Mesenchymal stem cell (in vitro differentiated cells and primary cell): ENCODE results near the gene TRMT61A.
A peak's percentile ranks its signal among the peaks of the same experiment; 100 is the strongest.

Experiments used
- DNase-seq: peaks from one replicate; pipeline ENCODE4 v3.0.0-alpha.2; 2013
- H2AFZ ChIP-seq: one replicate; pipeline ENCODE4 v1.6.1; 2013; ENCODE audit warnings: low read depth, mild to moderate bottlenecking, control low read depth, inconsistent platforms, low read length, moderate library complexity
- H2AK5ac ChIP-seq: 2 replicates; pipeline ENCODE4 v1.6.1; 2013; ENCODE audit warnings: low read length, moderate library complexity, mild to moderate bottlenecking, inconsistent platforms; ENCODE audit not compliant: severe bottlenecking
- H2BK120ac ChIP-seq: one replicate; pipeline ENCODE4 v1.6.1; 2013; ENCODE audit warnings: low read depth, mild to moderate bottlenecking, inconsistent platforms, low read length, moderate library complexity
- H2BK12ac ChIP-seq, 2 experiments: one replicate each; pipeline ENCODE4 v1.6.1; 2013; ENCODE audit warnings: inconsistent platforms in 2 of 2, low read length in 2 of 2, mild to moderate bottlenecking in 2 of 2, moderate library complexity in 2 of 2, control low read depth in 1 of 2
- H2BK15ac ChIP-seq: one replicate; pipeline ENCODE4 v1.6.1; 2013; ENCODE audit warnings: mild to moderate bottlenecking, low read depth, inconsistent platforms; ENCODE audit not compliant: poor library complexity, severe bottlenecking
- H2BK5ac ChIP-seq: 2 replicates; pipeline ENCODE4 v1.6.1; 2013; ENCODE audit warnings: low read depth, mild to moderate bottlenecking, low read length, control low read depth, inconsistent platforms; ENCODE audit not compliant: poor library complexity, severe bottlenecking
- H3K14ac ChIP-seq, 2 experiments: one replicate each; pipeline ENCODE4 v1.6.1; 2013; ENCODE audit warnings: inconsistent platforms in 2 of 2, low read length in 2 of 2, control low read depth in 1 of 2, mild to moderate bottlenecking in 1 of 2, moderate library complexity in 1 of 2
- H3K18ac ChIP-seq, 2 experiments: one replicate each; pipeline ENCODE4 v1.6.1; 2013; ENCODE audit warnings: inconsistent platforms in 2 of 2, low read length in 2 of 2, control low read depth in 1 of 2, low read depth in 1 of 2, mild to moderate bottlenecking in 1 of 2
- H3K23ac ChIP-seq, 2 experiments: one replicate each; pipeline ENCODE4 v1.6.1; 2013; ENCODE audit warnings: inconsistent platforms in 2 of 2, low read length in 2 of 2, mild to moderate bottlenecking in 2 of 2, moderate library complexity in 2 of 2, control low read depth in 1 of 2
- H3K27ac ChIP-seq: 2 replicates; pipeline ENCODE4 v1.5.1; 2013; ENCODE audit warnings: mild to moderate bottlenecking, moderate library complexity, low read length, control low read depth, inconsistent platforms; ENCODE audit not compliant: poor library complexity, severe bottlenecking
- H3K27me3 ChIP-seq, 2 experiments: 2 replicates each; pipeline versions ENCODE4 v1.6.1 to v1.7.0; 2013; ENCODE audit warnings: low read length in 2 of 2, mild to moderate bottlenecking in 2 of 2, moderate library complexity in 2 of 2, control low read depth in 1 of 2, inconsistent platforms in 1 of 2; ENCODE audit not compliant: control insufficient read depth in 1 of 2, insufficient read depth in 1 of 2
- H3K36me3 ChIP-seq, 2 experiments: 2 replicates each; pipeline versions ENCODE4 v1.6.1 to v1.7.0; 2013; ENCODE audit warnings: low read length in 2 of 2, control low read depth in 1 of 2, inconsistent platforms in 1 of 2, low read depth in 1 of 2, mild to moderate bottlenecking in 1 of 2; ENCODE audit not compliant: insufficient read depth in 2 of 2, control insufficient read depth in 1 of 2
- H3K4ac ChIP-seq, 2 experiments: one replicate each; pipeline ENCODE4 v1.6.1; 2013; ENCODE audit warnings: inconsistent platforms in 2 of 2, low read length in 2 of 2, mild to moderate bottlenecking in 2 of 2, moderate library complexity in 2 of 2, control low read depth in 1 of 2, low read depth in 1 of 2
- H3K4me1 ChIP-seq: 2 replicates; pipeline ENCODE4 v1.6.1; 2013; ENCODE audit warnings: low read depth, low read length, control low read depth; ENCODE audit not compliant: control insufficient read depth, insufficient read depth
- H3K4me2 ChIP-seq: 2 replicates; pipeline ENCODE4 v1.6.1; 2013; ENCODE audit warnings: low read length, mild to moderate bottlenecking, inconsistent platforms; ENCODE audit not compliant: poor library complexity, severe bottlenecking
- H3K4me3 ChIP-seq, 2 experiments: 2 replicates each; pipeline versions ENCODE4 v1.5.1 to v1.7.0; 2013; ENCODE audit warnings: low read length in 2 of 2, mild to moderate bottlenecking in 2 of 2, control low read depth in 1 of 2, low read depth in 1 of 2; ENCODE audit not compliant: insufficient read depth in 1 of 2
- H3K79me1 ChIP-seq: replicated peaks from 2 replicates; pipeline ENCODE4 v1.6.1; 2013; ENCODE audit warnings: mild to moderate bottlenecking, control low read depth, low read length, inconsistent platforms; ENCODE audit not compliant: poor library complexity, severe bottlenecking
- H3K9ac ChIP-seq: 2 replicates; pipeline ENCODE4 v1.7.0; 2013; ENCODE audit warnings: mild to moderate bottlenecking, low read length, moderate library complexity
- H3K9me3 ChIP-seq: 2 replicates; pipeline ENCODE4 v1.7.0; 2013; ENCODE audit warnings: mild to moderate bottlenecking, low read length; ENCODE audit not compliant: control insufficient read depth
- H4K8ac ChIP-seq: one replicate; pipeline ENCODE4 v1.6.1; 2013; ENCODE audit warnings: inconsistent platforms, mild to moderate bottlenecking, low read length, moderate library complexity
- H4K91ac ChIP-seq: one replicate; pipeline ENCODE4 v1.6.1; 2013; ENCODE audit warnings: mild to moderate bottlenecking, low read length, inconsistent platforms
- WGBS: methylation state at CpG from one replicate; pipeline ENCODE4 v1.1.7; 2013; ENCODE audit warnings: mixed read lengths; 5-methylcytosine and 5-hydroxymethylcytosine counted together

The TRMT61A gene

GRCh38 chr14:103563226-103563620 is 34.2 kb downstream of the TRMT61A start:
- peaks cover 9% of the 10 kb centered on the region for H3K4me1 ChIP-seq
- H3K4ac ChIP-seq: peak overlapping the region in 1 of 2 experiments; percentile 94
- peaks cover 3% of the 10 kb centered on the region for H3K79me1 ChIP-seq
- H3K23ac ChIP-seq: no peak overlapping the region
- H3K14ac ChIP-seq: no peak overlapping the region
- H2BK120ac ChIP-seq: peak overlapping the region; percentile 68
- WGBS: 5% methylated on average over 20 of the region's 22 CpGs
- peak overlapping the region; percentile 74 for H3K4me2 ChIP-seq
- peak overlapping the region in 1 of 2 experiments; percentile 24 for H2BK12ac ChIP-seq
- H2AK5ac ChIP-seq: no peak overlapping the region
- peak overlapping the region; percentile 33 for H3K27ac ChIP-seq
- no peak overlapping the region for H4K8ac ChIP-seq
- H4K91ac ChIP-seq: no peak overlapping the region
- H2AFZ ChIP-seq: peak overlapping the region; percentile 91
- H2BK15ac ChIP-seq: peak overlapping the region; percentile 96
- H3K9ac ChIP-seq: peak overlapping the region; percentile 96
- H3K18ac ChIP-seq: peak overlapping the region; percentile 88 to 96
- peak overlapping the region; percentile 98 to 100 for H3K4me3 ChIP-seq
- no peak for DNase-seq
- no peaks in the 10 kb centered on the region for H3K27me3 ChIP-seq
- no peak overlapping the region for H2BK5ac ChIP-seq
- H3K36me3 ChIP-seq: peaks cover 13 to 30% of the 10 kb centered on the region in 2 experiments
- H3K9me3 ChIP-seq: no peaks in the 10 kb centered on the region

- Histone ChIP-seq H3K9ac (peak overlapping the region; percentile 96), H3K14ac (no peak overlapping the region), H3K79me1 (peaks cover 5% of the 10 kb centered on the region), H3K36me3 (peaks cover 15 to 26% of the 10 kb centered on the region in 2 experiments), H2AFZ (no peak overlapping the region), H3K4ac (no peak overlapping the region), H3K4me1 (peaks cover 10% of the 10 kb centered on the region), H2BK5ac (no peak overlapping the region), H3K27ac (no peak overlapping the region), H4K91ac (no peak overlapping the region), H3K27me3 (no peaks in the 10 kb centered on the region), H3K9me3 (no peaks in the 10 kb centered on the region), H2BK12ac (no peak overlapping the region), H3K4me2 (peak overlapping the region; percentile 74), H2BK15ac (peak overlapping the region; percentile 28), H4K8ac (no peak overlapping the region), H3K18ac (no peak overlapping the region), H2AK5ac (peak overlapping the region; percentile 24), H3K23ac (no peak overlapping the region), H2BK120ac (no peak overlapping the region), H3K4me3 (peak overlapping the region; percentile 31 to 98)
- peak; percentile 26 for DNase-seq
- WGBS: 85% methylated on average over 15 of the region's 21 CpGs
Observed at GRCh38 chr14:103563844-103564505, 35.0 kb downstream of the TRMT61A start.

- Histone ChIP-seq H3K4me1 (peaks cover 7% of the 10 kb centered on the region), H3K36me3 (peaks cover 16 to 29% of the 10 kb centered on the region in 2 experiments), H3K79me1 (peaks cover 5% of the 10 kb centered on the region), H3K4ac (peak overlapping the region in 1 of 2 experiments; percentile 30), H2BK15ac (no peak overlapping the region), H2AK5ac (no peak overlapping the region), H3K4me2 (no peak overlapping the region), H2AFZ (no peak overlapping the region), H3K23ac (no peak overlapping the region), H3K14ac (no peak overlapping the region), H3K27ac (no peak overlapping the region), H4K8ac (no peak overlapping the region), H3K27me3 (no peaks in the 10 kb centered on the region), H2BK5ac (no peak overlapping the region), H3K18ac (no peak overlapping the region), H3K9me3 (no peaks in the 10 kb centered on the region), H4K91ac (no peak overlapping the region), H3K9ac (no peak overlapping the region), H2BK12ac (no peak overlapping the region), H3K4me3 (no peak overlapping the region), H2BK120ac (no peak overlapping the region)
- whole genome bisulfite sequencing: 82% methylated on average over 5 of the region's 8 CpGs
- DNase-seq: no peak
Observed at GRCh38 chr14:103568952-103569351, 40.0 kb downstream of the TRMT61A start.

- WGBS: 94% methylated on average over 9 of the region's 11 CpGs
- Histone ChIP-seq H3K36me3 (peaks cover 20 to 33% of the 10 kb centered on the region in 2 experiments), H3K9me3 (no peaks in the 10 kb centered on the region), H3K4me1 (peaks cover 7% of the 10 kb centered on the region), H3K14ac (no peak overlapping the region), H3K27ac (no peak overlapping the region), H3K4me2 (no peak overlapping the region), H3K23ac (no peak overlapping the region), H3K79me1 (peaks cover 9% of the 10 kb centered on the region), H3K27me3 (no peaks in the 10 kb centered on the region), H4K91ac (no peak overlapping the region), H4K8ac (no peak overlapping the region), H2BK5ac (no peak overlapping the region), H3K18ac (no peak overlapping the region), H3K9ac (no peak overlapping the region), H2BK120ac (no peak overlapping the region), H2BK15ac (no peak overlapping the region), H3K4me3 (no peak overlapping the region), H2BK12ac (no peak overlapping the region), H2AFZ (no peak overlapping the region), H2AK5ac (no peak overlapping the region), H3K4ac (no peak overlapping the region)
- no peak for DNase-seq
Observed at GRCh38 chr14:103569408-103569807, 40.4 kb downstream of the TRMT61A start.
